Eye (tissue), 1 donor: Measurements from ENCODE around the gene PGA4.
"Not testable (repeated sequence)": the region's sequence is repeated elsewhere in the genome, so short reads cannot be mapped to it uniquely, and the experiment has no call there.

Source experiments
- DNase-seq: peaks from one replicate; pipeline ENCODE4 v3.0.0-alpha.2; 2015

PGA4 gene

DNA sequence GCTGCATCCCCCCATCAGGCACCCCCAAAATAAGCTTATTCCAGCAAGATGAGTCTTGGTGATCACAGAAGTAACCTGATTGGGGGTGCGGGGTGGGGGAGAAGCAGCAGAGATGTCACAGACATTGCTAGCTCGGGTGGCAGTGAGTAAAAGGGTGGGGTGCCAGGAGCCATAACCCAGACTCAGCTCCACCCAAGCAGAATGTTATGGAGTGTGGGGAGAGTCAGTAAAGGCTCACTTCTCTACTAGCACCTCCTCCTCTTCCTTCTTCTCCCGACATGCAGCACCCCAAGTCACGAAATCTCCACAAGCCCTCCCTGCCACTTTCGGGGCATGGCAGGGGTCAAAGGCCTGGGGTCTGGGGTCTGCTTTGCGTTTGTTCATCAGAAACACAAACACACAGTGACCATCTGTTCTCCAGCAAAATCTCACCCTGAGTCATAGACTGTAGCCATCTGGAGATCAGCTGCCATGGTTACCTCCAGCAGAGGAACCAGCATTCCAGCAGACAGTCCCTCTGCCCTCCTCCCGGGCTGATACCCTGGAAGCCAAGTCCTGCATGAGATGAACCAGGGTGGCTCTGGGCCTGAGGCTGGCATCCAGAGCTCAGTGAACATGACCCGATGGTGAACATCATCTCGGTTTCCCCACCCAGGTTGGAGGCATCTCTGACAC, 14.4 kb upstream of the PGA4 start:
- DNase-seq: not testable (repeated sequence)

DNA sequence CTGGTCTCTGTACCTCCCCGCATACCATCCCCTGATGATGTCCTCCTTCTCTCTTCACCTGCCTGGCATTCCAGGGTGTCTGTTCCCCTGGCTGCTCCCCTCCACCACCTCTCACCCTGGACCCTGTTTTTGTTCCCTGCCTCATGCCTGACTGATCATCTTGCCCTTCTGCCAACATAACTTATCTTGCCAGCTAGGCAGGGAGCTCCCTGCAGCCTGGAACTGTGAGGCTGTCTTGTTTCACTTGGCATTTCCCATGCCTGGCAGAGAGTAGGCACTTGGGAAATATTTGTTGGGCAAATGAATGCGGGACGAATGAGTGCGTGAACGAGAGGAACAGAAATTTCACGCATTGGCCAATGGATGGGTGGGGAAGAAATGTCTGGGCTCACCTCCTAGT, 11.5 kb upstream of the PGA4 start:
- not testable (repeated sequence) for DNase-seq

DNA sequence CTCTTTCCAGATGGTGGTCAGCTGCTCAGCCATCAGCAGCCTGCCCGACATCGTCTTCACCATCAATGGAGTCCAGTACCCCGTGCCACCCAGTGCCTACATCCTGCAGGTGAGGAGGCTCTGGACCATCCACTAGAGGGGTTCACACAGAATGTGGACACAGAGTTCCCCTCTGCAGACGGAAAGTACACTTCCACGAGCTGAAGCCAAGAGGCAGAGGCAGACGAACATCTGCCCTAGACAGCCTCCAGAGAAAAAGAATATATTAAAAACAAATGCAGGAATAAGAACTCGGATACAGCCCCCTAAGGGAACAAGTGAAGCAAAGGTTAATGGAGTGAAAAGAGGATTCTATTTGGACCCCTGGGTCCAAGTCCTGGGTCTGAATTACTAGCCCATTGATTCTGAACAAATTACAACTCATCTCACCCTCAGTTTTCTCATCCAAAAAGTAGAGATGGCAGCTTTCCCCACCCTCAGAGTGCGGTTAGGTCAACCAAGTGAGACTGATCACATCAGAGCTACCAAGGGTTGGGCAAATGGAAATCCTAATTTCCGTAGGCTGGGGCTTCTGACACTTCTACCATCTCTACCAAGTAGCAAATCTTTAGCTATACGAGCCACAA, 10.7 kb upstream of the PGA4 start:
- not testable (repeated sequence) for DNase-seq

DNA sequence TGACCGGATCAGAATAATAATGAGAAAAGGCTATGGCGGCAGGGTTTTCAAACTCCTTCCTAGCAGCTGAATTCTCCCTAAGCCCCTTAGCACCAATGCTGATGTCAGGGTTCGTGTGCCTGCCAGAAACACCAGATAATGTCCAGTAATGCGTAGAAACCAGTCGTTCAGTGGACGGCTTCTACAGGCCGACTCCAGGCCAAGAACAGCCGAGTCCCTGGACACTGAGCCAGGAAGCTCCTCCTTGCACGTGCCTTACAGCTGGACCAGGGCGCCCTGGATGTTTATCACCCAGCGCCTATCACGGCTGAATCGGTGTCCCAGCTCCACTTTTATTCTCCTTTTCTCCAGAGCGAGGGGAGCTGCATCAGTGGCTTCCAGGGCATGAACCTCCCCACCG, 9.9 kb upstream of the PGA4 start:
- not testable (repeated sequence) for DNase-seq

DNA sequence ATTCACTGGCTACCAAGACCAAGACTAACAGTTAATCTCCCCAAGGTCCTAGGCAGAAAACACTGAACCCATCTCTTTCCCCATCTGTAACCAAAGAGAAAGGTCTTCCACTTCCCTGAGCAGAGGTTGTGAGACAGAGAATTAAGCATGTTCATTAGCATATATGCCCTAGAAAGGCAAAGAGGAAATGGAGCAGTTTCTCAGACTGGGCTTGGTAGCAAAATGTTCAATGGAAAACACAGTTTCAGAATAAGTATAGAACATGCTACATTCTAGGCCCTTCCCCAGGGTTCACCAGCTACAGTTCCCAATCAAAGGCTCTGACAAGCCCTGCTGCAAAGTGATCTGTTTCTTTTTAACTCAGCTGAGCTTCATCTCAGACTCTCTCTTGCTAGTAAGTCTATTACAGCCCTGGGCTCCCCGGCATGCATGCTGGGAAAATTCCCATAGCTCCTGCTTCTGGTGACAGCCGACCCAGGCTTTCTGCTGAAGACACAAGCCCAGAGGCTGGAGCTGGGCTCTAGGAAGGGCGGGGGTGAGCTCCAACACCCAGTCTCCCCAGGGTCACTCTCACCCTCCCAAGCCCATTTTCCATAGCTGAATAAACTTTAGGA, 8.3 kb upstream of the PGA4 start:
- not testable (repeated sequence) for DNase-seq

DNA sequence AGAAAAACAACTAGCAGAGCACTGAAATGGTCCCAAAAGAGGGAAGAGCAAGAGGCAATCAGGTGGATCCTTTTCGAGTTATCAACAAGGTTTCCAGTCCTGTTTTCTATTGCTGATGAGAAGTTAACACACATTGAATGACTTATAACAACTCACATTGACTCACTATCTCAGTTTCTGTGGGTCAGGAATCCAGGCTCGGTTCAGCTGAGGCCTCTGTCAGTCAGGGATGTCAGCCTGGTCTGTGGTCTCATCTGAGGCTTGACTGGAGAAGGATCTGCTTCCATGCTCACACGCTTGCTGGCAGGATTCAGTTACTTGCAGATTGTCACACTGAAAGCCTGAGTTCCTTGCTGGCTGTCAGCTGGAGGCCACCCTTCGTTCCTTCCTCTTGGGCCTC, 3.8 kb upstream of the PGA4 start:
- not testable (repeated sequence) for DNase-seq

DNA sequence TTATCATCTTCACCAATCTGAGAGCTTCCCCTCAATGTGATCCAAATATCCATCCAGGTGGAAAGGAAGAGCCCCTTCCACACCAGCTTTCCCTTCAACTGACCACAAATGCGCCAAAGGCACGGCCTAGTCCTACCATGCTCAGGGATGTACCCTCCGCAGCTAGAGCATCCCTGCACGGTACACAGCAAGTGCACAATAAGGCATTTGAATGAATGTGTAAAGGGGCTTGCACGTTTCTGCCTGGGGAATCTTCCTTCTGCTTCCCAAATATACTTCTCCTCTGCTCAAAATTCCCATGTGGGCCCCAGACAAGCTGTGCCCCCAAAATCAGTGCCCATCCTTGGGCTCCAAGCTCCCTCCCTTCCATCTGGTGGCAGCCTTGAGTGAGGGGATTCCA, 3.1 kb upstream of the PGA4 start:
- not testable (repeated sequence) for DNase-seq

DNA sequence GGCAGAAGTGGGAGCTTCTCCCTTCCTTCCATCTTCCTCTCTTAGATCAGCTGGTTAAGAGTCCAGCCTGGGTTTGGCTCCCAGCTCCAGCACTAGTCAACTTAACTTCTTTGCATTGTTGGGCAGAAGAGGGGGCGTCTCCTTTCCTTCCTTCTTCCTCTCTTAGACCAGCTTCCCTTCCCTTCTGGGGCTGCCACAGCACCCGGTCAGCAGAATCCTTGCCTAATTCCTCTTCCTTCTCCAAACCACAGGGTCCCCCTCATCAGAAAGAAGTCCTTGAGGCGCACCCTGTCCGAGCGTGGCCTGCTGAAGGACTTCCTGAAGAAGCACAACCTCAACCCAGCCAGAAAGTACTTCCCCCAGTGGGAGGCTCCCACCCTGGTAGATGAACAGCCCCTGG, 545 bp downstream of the PGA4 start:
- DNase-seq: not testable (repeated sequence)

DNA sequence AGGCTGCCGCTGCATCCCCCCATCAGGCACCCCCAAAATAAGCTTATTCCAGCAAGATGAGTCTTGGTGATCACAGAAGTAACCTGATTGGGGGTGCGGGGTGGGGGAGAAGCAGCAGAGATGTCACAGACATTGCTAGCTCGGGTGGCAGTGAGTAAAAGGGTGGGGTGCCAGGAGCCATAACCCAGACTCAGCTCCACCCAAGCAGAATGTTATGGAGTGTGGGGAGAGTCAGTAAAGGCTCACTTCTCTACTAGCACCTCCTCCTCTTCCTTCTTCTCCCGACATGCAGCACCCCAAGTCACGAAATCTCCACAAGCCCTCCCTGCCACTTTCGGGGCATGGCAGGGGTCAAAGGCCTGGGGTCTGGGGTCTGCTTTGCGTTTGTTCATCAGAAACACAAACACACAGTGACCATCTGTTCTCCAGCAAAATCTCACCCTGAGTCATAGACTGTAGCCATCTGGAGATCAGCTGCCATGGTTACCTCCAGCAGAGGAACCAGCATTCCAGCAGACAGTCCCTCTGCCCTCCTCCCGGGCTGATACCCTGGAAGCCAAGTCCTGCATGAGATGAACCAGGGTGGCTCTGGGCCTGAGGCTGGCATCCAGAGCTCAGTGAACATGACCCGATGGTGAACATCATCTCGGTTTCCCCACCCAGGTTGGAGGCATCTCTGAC, 4.5 kb downstream of the PGA4 start:
- DNase-seq: not testable (repeated sequence)

DNA sequence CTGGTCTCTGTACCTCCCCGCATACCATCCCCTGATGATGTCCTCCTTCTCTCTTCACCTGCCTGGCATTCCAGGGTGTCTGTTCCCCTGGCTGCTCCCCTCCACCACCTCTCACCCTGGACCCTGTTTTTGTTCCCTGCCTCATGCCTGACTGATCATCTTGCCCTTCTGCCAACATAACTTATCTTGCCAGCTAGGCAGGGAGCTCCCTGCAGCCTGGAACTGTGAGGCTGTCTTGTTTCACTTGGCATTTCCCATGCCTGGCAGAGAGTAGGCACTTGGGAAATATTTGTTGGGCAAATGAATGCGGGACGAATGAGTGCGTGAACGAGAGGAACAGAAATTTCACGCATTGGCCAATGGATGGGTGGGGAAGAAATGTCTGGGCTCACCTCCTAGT, 7.3 kb downstream of the PGA4 start:
- not testable (repeated sequence) for DNase-seq

DNA sequence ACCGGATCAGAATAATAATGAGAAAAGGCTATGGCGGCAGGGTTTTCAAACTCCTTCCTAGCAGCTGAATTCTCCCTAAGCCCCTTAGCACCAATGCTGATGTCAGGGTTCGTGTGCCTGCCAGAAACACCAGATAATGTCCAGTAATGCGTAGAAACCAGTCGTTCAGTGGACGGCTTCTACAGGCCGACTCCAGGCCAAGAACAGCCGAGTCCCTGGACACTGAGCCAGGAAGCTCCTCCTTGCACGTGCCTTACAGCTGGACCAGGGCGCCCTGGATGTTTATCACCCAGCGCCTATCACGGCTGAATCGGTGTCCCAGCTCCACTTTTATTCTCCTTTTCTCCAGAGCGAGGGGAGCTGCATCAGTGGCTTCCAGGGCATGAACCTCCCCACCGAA, 8.9 kb downstream of the PGA4 start:
- not testable (repeated sequence) for DNase-seq

DNA sequence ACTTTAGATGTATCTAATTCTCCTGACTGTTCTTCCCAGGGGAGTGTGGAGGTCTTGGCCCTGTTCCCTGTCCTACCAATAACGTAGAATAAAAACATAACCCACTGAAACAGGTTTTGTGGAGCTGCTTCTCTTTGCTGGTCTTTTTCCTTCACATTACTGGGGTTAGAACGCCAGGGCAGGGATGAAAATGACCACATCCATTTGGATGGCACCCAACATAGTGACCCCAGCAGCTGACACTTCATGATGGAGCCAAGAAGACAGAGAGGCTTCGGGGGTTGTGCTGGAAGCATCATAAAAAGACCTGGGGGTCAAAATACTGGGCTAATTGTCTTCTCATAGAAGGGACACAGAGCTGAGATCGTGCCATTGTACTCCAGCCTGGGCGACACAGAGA, 9.4 kb downstream of the PGA4 start:
- DNase-seq: not testable (repeated sequence)

DNA sequence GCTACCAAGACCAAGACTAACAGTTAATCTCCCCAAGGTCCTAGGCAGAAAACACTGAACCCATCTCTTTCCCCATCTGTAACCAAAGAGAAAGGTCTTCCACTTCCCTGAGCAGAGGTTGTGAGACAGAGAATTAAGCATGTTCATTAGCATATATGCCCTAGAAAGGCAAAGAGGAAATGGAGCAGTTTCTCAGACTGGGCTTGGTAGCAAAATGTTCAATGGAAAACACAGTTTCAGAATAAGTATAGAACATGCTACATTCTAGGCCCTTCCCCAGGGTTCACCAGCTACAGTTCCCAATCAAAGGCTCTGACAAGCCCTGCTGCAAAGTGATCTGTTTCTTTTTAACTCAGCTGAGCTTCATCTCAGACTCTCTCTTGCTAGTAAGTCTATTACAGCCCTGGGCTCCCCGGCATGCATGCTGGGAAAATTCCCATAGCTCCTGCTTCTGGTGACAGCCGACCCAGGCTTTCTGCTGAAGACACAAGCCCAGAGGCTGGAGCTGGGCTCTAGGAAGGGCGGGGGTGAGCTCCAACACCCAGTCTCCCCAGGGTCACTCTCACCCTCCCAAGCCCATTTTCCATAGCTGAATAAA, 10.5 kb downstream of the PGA4 start:
- not testable (repeated sequence) for DNase-seq

DNA sequence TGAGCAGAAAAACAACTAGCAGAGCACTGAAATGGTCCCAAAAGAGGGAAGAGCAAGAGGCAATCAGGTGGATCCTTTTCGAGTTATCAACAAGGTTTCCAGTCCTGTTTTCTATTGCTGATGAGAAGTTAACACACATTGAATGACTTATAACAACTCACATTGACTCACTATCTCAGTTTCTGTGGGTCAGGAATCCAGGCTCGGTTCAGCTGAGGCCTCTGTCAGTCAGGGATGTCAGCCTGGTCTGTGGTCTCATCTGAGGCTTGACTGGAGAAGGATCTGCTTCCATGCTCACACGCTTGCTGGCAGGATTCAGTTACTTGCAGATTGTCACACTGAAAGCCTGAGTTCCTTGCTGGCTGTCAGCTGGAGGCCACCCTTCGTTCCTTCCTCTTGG, 15.0 kb downstream of the PGA4 start:
- not testable (repeated sequence) for DNase-seq

DNA sequence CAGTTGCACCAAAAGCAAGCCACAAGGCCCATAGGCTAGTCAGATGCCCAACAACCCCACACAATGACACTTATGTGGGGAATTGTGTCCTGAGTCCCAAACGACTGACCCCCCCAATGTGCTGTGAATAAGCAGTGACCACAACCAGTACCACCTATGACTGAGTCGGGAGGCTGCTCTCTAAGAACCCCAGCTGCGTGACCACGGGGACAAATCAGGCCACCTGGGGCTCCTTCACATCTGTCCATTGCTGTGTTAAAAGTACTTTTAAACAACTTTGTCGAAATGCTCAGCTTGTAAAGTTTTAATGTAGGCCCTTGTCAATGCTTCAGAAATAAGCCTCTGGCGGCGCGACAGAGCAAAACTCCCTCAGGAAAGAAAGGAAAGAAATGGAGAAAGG, 18.1 kb downstream of the PGA4 start:
- not testable (repeated sequence) for DNase-seq

DNA sequence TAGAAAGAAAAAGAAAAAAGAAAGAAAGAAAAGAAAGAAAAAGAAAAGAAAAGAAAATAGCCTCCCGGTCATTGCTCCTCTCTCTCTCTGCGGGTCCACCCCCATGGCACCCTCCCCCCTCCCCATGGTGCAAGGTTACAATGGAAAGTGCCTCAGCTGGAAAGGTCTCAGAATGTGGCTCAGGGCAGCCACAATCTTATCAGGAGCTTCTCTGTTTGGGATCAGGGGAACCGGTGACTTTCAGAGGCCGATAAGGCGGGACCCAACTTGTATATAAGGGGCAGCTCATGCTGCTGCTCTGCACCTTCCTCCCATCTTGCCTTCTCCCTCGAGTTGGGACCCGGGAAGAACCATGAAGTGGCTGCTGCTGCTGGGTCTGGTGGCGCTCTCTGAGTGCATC, 18.7 kb downstream of the PGA4 start, which contains the start of gene PGA5:
PGA5 (plus strand) TSS at position 301 of the 400 bp plus-strand sequence; CDS start at position 353, 52 bp downstream.
- DNase-seq: not testable (repeated sequence)

DNA sequence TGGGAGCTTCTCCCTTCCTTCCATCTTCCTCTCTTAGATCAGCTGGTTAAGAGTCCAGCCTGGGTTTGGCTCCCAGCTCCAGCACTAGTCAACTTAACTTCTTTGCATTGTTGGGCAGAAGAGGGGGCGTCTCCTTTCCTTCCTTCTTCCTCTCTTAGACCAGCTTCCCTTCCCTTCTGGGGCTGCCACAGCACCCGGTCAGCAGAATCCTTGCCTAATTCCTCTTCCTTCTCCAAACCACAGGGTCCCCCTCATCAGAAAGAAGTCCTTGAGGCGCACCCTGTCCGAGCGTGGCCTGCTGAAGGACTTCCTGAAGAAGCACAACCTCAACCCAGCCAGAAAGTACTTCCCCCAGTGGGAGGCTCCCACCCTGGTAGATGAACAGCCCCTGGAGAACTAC, 19.4 kb downstream of the PGA4 start:
- not testable (repeated sequence) for DNase-seq

DNA sequence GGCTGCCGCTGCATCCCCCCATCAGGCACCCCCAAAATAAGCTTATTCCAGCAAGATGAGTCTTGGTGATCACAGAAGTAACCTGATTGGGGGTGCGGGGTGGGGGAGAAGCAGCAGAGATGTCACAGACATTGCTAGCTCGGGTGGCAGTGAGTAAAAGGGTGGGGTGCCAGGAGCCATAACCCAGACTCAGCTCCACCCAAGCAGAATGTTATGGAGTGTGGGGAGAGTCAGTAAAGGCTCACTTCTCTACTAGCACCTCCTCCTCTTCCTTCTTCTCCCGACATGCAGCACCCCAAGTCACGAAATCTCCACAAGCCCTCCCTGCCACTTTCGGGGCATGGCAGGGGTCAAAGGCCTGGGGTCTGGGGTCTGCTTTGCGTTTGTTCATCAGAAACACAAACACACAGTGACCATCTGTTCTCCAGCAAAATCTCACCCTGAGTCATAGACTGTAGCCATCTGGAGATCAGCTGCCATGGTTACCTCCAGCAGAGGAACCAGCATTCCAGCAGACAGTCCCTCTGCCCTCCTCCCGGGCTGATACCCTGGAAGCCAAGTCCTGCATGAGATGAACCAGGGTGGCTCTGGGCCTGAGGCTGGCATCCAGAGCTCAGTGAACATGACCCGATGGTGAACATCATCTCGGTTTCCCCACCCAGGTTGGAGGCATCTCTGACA, 23.3 kb downstream of the PGA4 start:
- DNase-seq: not testable (repeated sequence)

DNA sequence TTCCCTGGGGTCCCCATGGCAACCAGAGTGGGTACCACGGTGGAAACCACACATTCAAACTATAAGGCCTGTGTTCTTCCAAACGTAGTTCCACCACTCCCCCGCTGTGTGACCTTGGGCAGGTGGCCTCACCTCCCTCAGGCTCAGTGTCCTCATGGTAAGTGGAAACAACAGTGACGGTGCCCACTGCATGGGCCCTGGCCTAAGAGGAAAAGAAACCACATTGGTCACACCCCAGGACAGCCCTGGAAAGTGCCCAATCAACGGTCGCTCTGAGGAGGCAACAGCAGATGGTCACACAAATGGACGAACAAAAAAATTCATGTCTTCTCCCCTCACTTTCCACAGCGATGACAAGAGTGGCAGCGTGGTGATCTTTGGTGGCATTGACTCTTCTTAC, 25.9 kb downstream of the PGA4 start:
- DNase-seq: not testable (repeated sequence)

DNA sequence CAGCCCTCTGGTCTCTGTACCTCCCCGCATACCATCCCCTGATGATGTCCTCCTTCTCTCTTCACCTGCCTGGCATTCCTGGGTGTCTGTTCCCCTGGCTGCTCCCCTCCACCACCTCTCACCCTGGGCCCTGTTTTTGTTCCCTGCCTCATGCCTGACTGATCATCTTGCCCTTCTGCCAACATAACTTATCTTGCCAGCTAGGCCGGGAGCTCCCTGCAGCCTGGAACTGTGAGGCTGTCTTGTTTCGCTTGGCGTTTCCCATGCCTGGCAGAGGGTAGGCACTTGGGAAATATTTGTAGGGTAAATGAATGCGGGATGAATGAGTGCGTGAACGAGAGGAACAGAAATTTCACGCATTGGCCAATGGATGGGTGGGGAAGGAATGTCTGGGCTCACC, 27.1 kb downstream of the PGA4 start:
- not testable (repeated sequence) for DNase-seq

DNA sequence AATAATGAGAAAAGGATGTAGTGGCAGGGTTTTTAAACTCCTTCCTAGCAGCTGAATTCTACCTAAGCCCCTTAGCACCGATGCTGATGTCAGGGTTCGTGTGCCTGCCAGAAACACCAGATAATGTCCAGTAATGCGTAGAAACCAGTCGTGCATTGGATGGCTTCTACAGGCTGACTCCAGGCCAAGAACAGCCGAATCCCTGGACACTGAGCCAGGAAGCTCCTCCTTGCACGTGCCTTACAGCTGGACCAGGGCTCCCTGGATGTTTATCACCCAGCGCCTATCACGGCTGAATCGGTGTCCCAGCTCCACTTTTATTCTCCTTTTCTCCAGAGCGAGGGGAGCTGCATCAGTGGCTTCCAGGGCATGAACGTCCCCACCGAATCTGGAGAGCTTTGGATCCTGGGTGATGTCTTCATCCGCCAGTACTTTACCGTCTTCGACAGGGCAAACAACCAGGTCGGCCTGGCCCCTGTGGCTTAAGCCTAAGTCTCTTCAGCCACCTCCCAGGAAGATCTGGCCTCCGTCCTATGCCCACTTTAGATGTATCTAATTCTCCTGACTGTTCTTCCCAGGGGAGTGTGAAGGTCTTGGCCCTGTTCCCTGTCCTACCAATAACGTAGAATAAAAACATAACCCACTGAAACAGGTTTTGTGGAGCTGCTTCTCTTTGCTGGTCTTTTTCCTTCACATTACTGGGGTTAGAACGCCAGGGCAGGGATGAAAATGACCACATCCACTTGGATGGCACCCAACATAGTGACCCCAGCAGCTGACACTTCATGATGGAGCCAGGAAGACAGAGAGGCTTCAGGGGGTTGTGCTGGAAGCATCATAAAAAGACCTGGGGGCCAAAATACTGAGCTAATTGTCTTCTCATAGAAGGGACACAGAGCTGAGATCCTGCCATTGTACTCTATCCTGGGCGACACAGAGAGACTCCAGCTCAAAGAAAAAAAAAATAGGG, 28.9 kb downstream of the PGA4 start:
- not testable (repeated sequence) for DNase-seq
